LHCN-M2 (cell line): ENCODE measurements around the gene SLC18A2. TPM values are rescaled to one million over a fixed set of nuclear protein-coding genes. Genes with fewer than 3 reads are reported as not detected.
"Not testable (repeated sequence)": the region's sequence is repeated elsewhere in the genome, so short reads cannot be mapped to it uniquely, and the experiment has no call there.

Experiments
- DNase-seq: peaks from one replicate; pipeline ENCODE4 v3.0.0-alpha.2; 2012; ENCODE audit warnings: low read depth
- polyA plus RNA-seq: library from polyadenylated mRNA; unstranded; fragments of >200 nt; gene quantifications from one replicate; pipeline ENCODE4 v1.2.1, GENCODE V29; 2012; ENCODE audit warnings: missing spikeins
- total RNA-seq: library from RNA; depleted of rRNA; stranded (reverse); fragments of >200 nt; gene quantifications from 2 replicates; pipeline ENCODE4 v1.2.3, GENCODE V29; 2014; rRNA removed

Gene SLC18A2
- not detected in 2 replicates for total RNA-seq
- 0.01 TPM for polyA plus RNA-seq

GRCh38 chr10:117240621-117241529, at the start of gene SLC18A2:
TSS of gene SLC18A2 (plus strand) at chr10:117241114. CDS start at chr10:117241694, 580 bp downstream.
- DNase-seq, result no peak

GRCh38 chr10:117197189-117197588, 43.7 kb upstream of the SLC18A2 start, which contains the start of gene KCNK18:
TSS of gene KCNK18 (plus strand) at chr10:117197489. CDS start at chr10:117197489, 0 bp downstream.
- no peak for DNase-seq

GRCh38 chr10:117198088-117198487, 42.8 kb upstream of the SLC18A2 start:
- no peak for DNase-seq

- DNase-seq, result no peak
Observed at GRCh38 chr10:117201826-117202225, 39.1 kb upstream of the SLC18A2 start.

GRCh38 chr10:117204316-117204715, 36.6 kb upstream of the SLC18A2 start:
- no peak for DNase-seq

GRCh38 chr10:117212176-117212575, 28.7 kb upstream of the SLC18A2 start:
- DNase-seq, result no peak

DNA sequence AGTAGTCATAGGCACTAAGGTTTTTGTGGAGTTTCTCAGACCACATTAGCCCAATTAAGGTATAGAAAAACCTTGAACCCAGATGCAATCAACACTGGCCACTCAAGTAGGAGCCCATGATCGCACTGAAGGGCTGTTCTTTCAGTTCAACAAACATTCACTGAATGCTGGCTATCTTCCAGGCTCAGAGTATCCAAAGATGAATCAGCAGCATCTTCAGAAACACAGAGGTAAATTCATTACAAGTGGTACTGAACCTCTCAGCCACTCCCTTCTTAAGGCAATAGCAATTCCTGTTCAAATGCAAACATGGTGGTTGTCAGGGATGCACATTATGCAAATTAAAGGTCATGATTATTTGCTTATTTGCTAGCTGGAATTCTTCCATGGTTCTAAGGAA, 26.5 kb upstream of the SLC18A2 start:
- peak; percentile 3 for DNase-seq

DNA sequence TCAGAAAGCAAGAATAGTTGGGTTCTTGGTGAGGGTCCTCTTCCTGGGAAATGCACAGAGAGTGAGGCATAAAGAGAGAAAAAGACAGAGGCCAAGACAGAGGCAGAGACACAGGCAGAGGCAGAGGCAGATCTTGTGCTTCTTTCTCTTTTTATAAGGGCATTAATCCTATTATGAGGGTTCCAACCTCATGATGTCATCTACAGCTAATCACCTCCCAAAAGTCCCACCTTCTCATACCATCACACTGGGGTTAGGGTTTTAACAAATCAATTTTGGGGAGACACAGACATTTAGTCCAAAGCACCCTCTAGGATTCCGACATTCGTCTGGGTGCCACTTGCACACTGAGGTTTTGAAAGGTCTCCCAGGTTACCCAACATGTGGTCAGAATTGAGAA, 25.8 kb upstream of the SLC18A2 start:
- no peak for DNase-seq

DNA sequence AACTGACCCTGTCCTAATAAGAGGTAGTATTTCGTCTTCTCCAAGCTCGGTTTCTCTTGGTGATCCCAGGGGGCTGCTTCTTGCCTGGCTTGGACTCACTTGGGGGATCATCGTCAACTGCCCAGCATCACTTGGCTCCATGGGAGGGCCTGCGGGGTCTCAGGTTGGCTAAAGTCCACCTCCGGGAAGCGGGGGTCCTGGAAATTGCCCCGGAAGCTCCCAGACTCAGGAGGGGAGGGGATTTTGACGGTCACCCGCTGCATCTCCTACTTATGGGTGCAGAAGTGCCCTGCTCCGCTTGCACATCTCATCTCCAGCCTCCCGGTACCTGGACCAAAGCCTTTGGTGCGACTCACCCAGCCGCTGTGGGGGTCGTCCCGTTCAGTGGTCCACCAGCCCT, 24.9 kb upstream of the SLC18A2 start:
- no peak for DNase-seq

- peak; percentile 31 for DNase-seq
Observed at GRCh38 chr10:117216611-117217195, 24.2 kb upstream of the SLC18A2 start.

GRCh38 chr10:117217196-117217761, 23.6 kb upstream of the SLC18A2 start:
- peak; percentile 21 for DNase-seq

- no peak for DNase-seq
Observed at GRCh38 chr10:117218654-117219053, 22.3 kb upstream of the SLC18A2 start.

DNA sequence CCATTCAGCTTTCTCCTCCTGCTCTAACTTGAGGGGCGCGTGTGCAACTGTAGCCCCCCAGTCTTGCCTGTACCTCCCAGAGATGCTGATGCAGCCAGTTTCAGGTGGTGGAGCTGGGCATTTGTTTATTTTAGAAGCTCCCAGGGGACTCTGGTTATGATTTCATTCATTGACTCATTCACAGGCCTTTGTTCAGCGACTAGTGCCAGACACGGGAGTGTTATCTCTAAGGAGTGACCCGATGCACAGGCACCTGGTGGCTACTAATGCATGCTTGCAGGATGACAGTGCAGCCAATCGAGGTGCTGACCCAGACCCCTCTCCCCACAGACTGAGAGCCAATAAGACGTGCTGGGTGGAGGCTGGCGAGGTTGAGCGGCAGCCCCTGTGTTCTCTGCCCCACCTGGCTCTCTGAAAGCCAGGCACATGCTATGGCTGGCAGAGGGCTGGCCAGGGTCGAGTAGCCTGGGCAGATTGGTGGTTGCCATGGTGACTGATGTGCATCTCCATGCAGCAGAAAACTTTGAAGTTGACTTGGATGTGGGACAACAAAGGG, 19.7 kb upstream of the SLC18A2 start:
- DNase-seq, result peak; percentile 43

GRCh38 chr10:117222552-117222951, 18.4 kb upstream of the SLC18A2 start:
- no peak for DNase-seq

- no peak for DNase-seq
Observed at GRCh38 chr10:117222976-117223692, 17.8 kb upstream of the SLC18A2 start.

DNA sequence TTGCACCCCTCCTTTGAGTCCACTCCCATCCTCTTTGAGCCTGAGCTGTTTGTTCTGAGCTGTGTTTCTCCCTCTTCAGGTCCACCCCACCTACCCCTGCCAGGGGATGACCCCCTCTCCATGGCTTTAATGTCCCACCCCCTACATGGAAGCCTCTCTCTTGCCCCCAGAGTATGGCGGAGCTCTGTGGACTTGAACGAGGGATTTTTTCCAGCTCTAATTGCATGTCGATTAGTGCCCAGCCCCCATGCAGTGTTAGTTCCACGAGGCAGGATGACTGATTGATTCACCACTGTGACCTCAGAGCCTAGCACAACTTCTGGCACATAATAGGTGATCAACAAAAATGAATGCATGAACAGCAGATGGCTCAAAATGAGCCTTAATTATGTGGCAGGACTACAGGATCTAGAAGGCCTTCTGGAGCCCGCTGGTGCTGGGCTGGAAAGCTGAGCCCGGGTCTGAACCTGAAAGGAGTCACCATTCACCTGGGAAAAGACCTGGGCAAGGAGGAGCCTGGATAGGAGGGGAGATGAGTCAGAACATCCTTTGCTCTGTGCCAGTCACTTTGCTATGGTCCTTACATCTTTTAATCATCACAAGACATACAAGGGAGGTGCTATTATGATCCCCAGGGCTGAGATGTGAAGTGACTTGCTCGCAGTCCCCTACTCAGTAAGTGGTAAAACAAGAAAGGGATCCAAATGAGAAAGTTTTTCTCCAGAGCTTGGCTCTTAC, 17.1 kb upstream of the SLC18A2 start:
- no peak for DNase-seq

DNA sequence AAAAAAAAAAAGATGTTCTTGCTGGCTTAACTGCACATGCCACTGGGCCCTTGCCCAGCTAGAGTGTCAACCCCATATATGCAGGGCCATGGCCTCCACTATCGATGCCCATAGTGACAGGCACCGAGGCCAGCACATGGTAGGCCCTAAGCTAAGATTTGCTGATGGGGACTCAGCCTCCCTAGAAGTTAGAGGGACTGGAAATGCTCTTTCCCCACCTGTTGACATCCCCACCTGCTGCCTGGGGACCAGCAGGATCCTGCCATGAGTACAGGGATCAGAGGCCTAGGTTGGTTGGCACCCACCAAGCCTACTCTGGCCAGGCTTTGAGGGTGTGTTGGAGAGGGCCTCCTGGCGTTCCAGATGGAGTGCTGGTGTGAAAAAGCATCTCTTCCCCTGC, 16.0 kb upstream of the SLC18A2 start:
- DNase-seq, result no peak

GRCh38 chr10:117226813-117227451, 14.0 kb upstream of the SLC18A2 start:
- peak; percentile 21 for DNase-seq

GRCh38 chr10:117228210-117228609, 12.7 kb upstream of the SLC18A2 start:
- DNase-seq, result no peak

- not testable (repeated sequence) for DNase-seq
Observed at GRCh38 chr10:117230107-117230506, 10.8 kb upstream of the SLC18A2 start.
